Esophagus squamous epithelium (tissue), 5 donors: ENCODE results near the gene YBX1. TPM values are rescaled to one million over a fixed set of nuclear protein-coding genes. Genes with fewer than 3 reads are reported as not detected.
"Not testable (repeated sequence)": the region's sequence is repeated elsewhere in the genome, so short reads cannot be mapped to it uniquely, and the experiment has no call there.

Experiments used
- DNase-seq: peaks from one replicate; lab custom pipeline; 2025; lab: John Stamatoyannopoulos, UW
- H3K27ac ChIP-seq, 4 donors: fragments of 200-600 bp; sonication (generic); one replicate each; pipeline ENCODE4 v1.5.1; 2016 to 2019; ENCODE audit warnings: mild to moderate bottlenecking in 1 of 4
- H3K27me3 ChIP-seq, 4 donors: fragments of 200-600 bp; sonication (generic); 1 replicate in 3 of 4; 2 replicates in 1 of 4; pipeline versions ENCODE4 v1.5.1 to v1.6.0; 2017 to 2021; ENCODE audit warnings: antibody characterized with exemption in 1 of 4
- H3K36me3 ChIP-seq, 3 donors: fragments of 200-600 bp; sonication (generic); one replicate each; pipeline ENCODE4 v1.5.1; 2016 to 2019
- H3K4me1 ChIP-seq, 3 donors: fragments of 200-600 bp; sonication (generic); one replicate each; pipeline ENCODE4 v1.5.1; 2017 to 2019
- H3K4me3 ChIP-seq, 4 donors: fragments of 200-600 bp; sonication (generic); 1 replicate in 3 of 4; 2 replicates in 1 of 4; pipeline ENCODE4 v1.5.1; 2016 to 2019; ENCODE audit warnings: mild to moderate bottlenecking in 2 of 4, moderate library complexity in 1 of 4
- H3K9me3 ChIP-seq, 3 donors: fragments of 200-600 bp; sonication (generic); one replicate each; pipeline ENCODE4 v1.5.1; 2016 to 2019
- POLR2A ChIP-seq, 4 donors: fragments of 450-650 bp; IDR thresholded peaks; one replicate each; pipeline ENCODE4 v1.6.1; 2017; ENCODE audit warnings: antibody characterized with exemption in 4 of 4, mild to moderate bottlenecking in 4 of 4, moderate library complexity in 3 of 4
- WGBS, 2 donors: methylation state at CpG; one replicate each; pipeline ENCODE4 v1.1.5; 2018; 5-methylcytosine and 5-hydroxymethylcytosine counted together
- intact Hi-C: fragments of 100-400 bp; cut with DNase I; formaldehyde crosslinking; loops from one replicate; pipeline ENCODE4 v1.15.0; 2022
- total RNA-seq, 4 donors: library from RNA; depleted of rRNA; stranded (reverse); fragments of >200 nt; gene quantifications; one replicate each; pipeline ENCODE4 v1.1.0, GENCODE V29; 2016
- TF ChIP-seq, protein P1 (sequence below), 6 experiments: fragments of 450-650 bp in 4 of 6; fragments of 200-600 bp in 2 of 6; sonication (generic) in 2 of 6; IDR thresholded peaks; one replicate each; pipeline ENCODE4 v1.5.1; 2016 to 2019; ENCODE audit warnings: antibody characterized with exemption in 6 of 6, mild to moderate bottlenecking in 4 of 6, moderate library complexity in 4 of 6
- donor health status: DM: yes; HTN: yes; CAD: no.

YBX1 gene
- total RNA-seq, 4 donors from 2014 or later: 338 to 569 (median 531) TPM

DNA sequence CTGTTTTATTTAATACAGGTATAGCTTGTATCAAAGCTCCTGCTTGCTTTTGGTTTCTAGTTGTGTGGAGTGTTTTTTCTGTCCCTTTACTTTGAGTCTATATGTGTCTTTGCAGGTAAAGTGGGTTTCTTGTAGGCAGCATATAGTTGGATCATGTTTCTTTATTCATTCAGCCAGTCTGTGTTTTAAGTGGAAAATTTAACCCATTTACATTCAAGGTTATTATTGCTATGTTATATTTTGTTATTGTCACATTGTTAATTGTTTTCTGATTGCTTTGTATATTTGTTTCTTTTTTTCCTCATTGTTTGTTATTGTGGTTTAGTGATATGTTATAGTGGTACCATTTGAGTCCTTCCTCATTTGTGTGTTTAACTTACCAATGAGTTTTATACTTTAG, 31.1 kb downstream of the YBX1 start:
- no peak overlapping the region for H3K4me3 ChIP-seq
- intact Hi-C loops: no loop called here
- H3K9me3 ChIP-seq: peaks cover 0 to 20% (median 5%) of the 10 kb centered on the region in 3 donors
- no peak for TF ChIP-seq POLR2A (IDR thresholded peaks at IDR 0.05)
- TF ChIP-seq, protein P1, sequence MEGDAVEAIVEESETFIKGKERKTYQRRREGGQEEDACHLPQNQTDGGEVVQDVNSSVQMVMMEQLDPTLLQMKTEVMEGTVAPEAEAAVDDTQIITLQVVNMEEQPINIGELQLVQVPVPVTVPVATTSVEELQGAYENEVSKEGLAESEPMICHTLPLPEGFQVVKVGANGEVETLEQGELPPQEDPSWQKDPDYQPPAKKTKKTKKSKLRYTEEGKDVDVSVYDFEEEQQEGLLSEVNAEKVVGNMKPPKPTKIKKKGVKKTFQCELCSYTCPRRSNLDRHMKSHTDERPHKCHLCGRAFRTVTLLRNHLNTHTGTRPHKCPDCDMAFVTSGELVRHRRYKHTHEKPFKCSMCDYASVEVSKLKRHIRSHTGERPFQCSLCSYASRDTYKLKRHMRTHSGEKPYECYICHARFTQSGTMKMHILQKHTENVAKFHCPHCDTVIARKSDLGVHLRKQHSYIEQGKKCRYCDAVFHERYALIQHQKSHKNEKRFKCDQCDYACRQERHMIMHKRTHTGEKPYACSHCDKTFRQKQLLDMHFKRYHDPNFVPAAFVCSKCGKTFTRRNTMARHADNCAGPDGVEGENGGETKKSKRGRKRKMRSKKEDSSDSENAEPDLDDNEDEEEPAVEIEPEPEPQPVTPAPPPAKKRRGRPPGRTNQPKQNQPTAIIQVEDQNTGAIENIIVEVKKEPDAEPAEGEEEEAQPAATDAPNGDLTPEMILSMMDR (IDR thresholded peaks at IDR 0.05): no peak
- H3K4me1 ChIP-seq: no peaks in the 10 kb centered on the region
- H3K27ac ChIP-seq: no peak overlapping the region
- H3K27me3 ChIP-seq: no peaks in the 10 kb centered on the region
- DNase-seq: no peak
- H3K36me3 ChIP-seq: peaks cover 0 to 76% (median 0%) of the 10 kb centered on the region in 3 donors

DNA sequence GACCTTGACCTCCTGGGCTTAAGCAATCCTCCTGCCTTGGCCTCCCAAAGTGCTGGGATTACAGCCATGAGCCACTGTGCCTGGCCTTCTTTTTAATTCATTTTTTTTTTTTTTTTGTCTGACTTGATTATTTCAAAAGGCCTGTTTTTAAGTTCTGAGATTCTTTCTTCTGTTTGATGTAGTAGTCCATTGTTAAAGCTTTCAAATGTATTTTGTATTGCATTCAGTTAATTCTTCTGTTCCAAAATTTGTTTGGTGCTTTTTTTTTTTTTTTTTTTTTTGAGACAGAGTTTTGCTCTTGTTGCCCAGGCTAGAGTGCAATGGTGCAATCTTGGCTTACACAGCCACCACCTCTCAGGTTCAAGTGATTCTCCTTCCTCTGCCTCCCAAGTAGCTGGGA, 32.2 kb downstream of the YBX1 start:
- intact Hi-C loops, DNase-seq, H3K27ac ChIP-seq, H3K27me3 ChIP-seq, H3K4me3 ChIP-seq, H3K4me1 ChIP-seq: not testable (repeated sequence)
- H3K36me3 ChIP-seq: peaks cover 0 to 73% (median 0%) of the 10 kb centered on the region in 3 donors
- peaks cover 0 to 20% (median 5%) of the 10 kb centered on the region in 3 donors for H3K9me3 ChIP-seq

DNA sequence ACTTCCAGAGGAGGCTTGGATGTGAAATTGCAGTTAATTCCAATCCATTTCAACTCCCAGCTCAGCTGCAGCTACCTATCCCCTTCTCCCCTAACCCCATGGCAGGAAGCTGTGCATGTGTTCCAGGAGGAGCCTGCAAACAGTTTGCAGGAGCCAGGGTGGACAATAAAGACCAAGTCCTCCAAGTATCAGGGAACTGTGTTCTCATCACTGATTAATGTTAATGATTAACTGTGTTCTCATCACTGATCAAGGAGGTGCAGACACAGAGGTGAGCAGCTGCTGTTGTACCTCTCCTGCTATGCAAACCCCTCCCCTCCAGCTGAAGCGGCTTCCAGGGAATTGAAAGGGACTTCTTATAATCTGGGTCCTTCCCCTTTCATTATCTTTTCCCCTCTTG, 38.6 kb downstream of the YBX1 start:
- intact Hi-C loops: no loop called here
- DNase-seq: no peak

DNA sequence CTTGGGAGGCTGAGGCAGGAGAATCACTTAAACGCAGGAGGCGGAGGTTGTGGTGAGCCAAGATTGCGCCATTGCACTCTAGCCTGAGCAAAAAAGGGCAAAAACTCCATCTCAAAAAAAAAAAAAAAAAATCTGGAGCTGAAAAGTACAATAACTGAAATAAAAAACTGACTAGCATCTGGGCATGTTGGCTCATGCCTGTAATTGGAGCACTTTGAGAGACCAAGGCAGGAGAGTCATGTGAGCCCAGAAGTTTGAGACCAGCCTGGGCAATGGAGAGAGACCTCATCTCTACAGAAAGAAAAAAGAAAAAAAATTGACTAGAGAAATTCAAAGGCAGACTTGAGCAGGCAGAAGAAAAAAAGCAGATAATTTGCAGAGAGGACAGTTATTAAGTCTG, 39.7 kb downstream of the YBX1 start:
- WGBS, 2 donors: 89 to 100% methylated on average over 1 to 3 of the region's 3 CpGs
- no peaks in the 10 kb centered on the region for H3K27me3 ChIP-seq
- no peak for DNase-seq
- no peaks in the 10 kb centered on the region for H3K4me1 ChIP-seq
- no peak overlapping the region for H3K27ac ChIP-seq
- H3K9me3 ChIP-seq: no peaks in the 10 kb centered on the region
- intact Hi-C loops: no loop called here
- no peak overlapping the region for H3K4me3 ChIP-seq
- no peak for TF ChIP-seq POLR2A (IDR thresholded peaks at IDR 0.05)
- TF ChIP-seq, protein P1 (IDR thresholded peaks at IDR 0.05): no peak
- H3K36me3 ChIP-seq: peaks cover 0 to 11% (median 0%) of the 10 kb centered on the region in 3 donors

More for the DNA sequence above, 38.6 kb downstream of the YBX1 start:
- TF ChIP-seq POLR2A (IDR thresholded peaks at IDR 0.05): no peak
- TF ChIP-seq, protein P1 (IDR thresholded peaks at IDR 0.05): no peak
- Histone ChIP-seq H3K27me3 (no peaks in the 10 kb centered on the region), H3K4me3 (no peak overlapping the region), H3K36me3 (peaks cover 0 to 21% (median 0%) of the 10 kb centered on the region in 3 donors), H3K9me3 (no peaks in the 10 kb centered on the region), H3K27ac (no peak overlapping the region), H3K4me1 (no peaks in the 10 kb centered on the region)
- 100% methylated on average over 1 of the region's 1 CpG for WGBS, 2 donors

DNA sequence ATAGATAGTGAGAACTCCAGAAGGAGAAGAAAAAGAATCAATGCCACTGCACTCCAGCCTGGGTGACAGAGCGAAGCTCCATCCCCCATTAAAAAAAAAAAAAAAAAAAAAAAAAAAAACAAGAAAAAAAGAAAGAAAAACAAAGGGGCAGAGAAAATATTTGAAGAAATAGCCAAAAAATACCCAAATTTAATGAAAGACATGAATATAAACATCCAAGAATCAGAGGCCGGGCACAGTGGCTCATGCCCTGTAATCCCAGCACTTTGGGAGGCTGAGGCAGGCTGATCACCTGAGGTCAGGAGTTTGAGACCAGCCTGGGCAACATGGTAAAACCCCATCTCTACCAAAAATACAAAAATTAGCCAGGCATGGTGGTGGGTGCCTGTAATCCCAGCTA, 40.2 kb downstream of the YBX1 start:
- H3K27me3 ChIP-seq, DNase-seq, intact Hi-C loops, H3K27ac ChIP-seq, H3K4me3 ChIP-seq, H3K9me3 ChIP-seq, H3K4me1 ChIP-seq: not testable (repeated sequence)
- 72 to 90% methylated on average over 2 of the region's 2 CpGs for WGBS, 2 donors
- H3K36me3 ChIP-seq: peaks cover 0 to 11% (median 0%) of the 10 kb centered on the region in 3 donors

DNA sequence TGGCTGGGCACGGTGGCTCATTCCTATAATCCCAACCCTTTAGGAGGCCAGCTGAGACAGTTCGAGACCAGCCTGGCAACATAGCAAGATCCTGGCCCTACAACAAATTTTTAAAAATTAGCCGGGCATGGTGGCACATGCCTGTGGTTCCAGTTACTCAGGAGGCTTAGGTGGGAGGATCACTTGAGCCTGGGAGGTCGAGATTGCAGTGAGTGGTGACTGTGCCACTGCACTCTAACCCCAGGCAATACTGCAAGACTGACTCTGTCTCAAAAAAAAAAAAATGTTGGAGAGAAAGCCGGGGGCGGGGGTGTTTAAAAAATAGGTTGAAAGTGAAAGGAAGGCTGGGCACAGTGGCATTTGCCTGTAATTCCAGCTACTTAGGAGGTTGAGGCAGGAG, 41.3 kb downstream of the YBX1 start:
- WGBS, 2 donors: 45 to 53% methylated on average over 6 of the region's 6 CpGs
- TF ChIP-seq, protein P1 (IDR thresholded peaks at IDR 0.05): no peak
- TF ChIP-seq POLR2A (IDR thresholded peaks at IDR 0.05): no peak

DNA sequence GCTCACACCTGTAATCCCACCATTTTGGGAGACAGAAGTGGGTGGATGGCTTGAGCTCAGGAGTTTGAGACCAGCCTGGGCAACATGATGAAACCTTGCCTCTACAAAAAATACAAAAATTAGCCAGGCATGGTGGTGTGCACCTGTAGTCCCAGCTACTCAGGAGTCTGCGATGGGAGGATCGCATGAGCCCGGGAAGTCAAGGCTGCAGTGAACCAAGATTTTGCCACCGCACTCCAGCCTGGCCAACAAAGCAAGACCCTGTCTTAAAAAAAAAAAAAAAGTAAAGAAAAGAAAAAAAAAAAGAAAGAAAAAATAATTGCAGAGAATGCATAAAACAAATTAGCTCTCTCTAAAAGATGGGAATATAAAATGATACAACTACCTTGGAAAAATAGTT, 43.6 kb downstream of the YBX1 start:
- H3K4me3 ChIP-seq, H3K27ac ChIP-seq, H3K36me3 ChIP-seq, H3K4me1 ChIP-seq, intact Hi-C loops, H3K27me3 ChIP-seq, H3K9me3 ChIP-seq, DNase-seq: not testable (repeated sequence)
- 97 to 98% methylated on average over 4 of the region's 4 CpGs for WGBS, 2 donors

More for the DNA sequence above, 41.3 kb downstream of the YBX1 start:
- intact Hi-C loops: no loop called here
- H3K27ac ChIP-seq: no peak overlapping the region
- no peak overlapping the region for H3K4me3 ChIP-seq
- no peak for DNase-seq
- H3K4me1 ChIP-seq: no peaks in the 10 kb centered on the region
- H3K27me3 ChIP-seq: no peaks in the 10 kb centered on the region
- H3K36me3 ChIP-seq: peaks cover 0 to under 1% (median 0%) of the 10 kb centered on the region in 3 donors
- H3K9me3 ChIP-seq: no peaks in the 10 kb centered on the region
